Measurements from ENCODE around the gene MAGI2. TPM values are rescaled to one million over a fixed set of nuclear protein-coding genes. Genes with fewer than 3 reads are reported as not detected.

MAGI2 gene
- total RNA-seq, 1 experiment from 2014 or later, result 0.34 TPM

GRCh38 chr7:79414910-79415309 lies 38.6 kb downstream of the MAGI2 start:
- Histone ChIP-seq H3K27me3 (replicated peaks; ENCODE audit: insufficient read depth, low read depth, low read length, poor library complexity) (peaks cover 64% of the 10 kb centered on the region), H3K4me3 (ENCODE audit: low read depth, low read length, poor library complexity, severe bottlenecking) (no peak overlapping the region), H3K9me3 (ENCODE audit: low read depth, low read length, poor library complexity, severe bottlenecking) (no peaks in the 10 kb centered on the region), H3K27ac (ENCODE audit: low read depth, low read length, poor library complexity, severe bottlenecking) (no peak overlapping the region), H3K4me1 (ENCODE audit: insufficient read depth, low read length, poor library complexity, severe bottlenecking) (no peaks in the 10 kb centered on the region), H3K36me3 (ENCODE audit: insufficient read depth, low read length, poor library complexity, severe bottlenecking) (no peaks in the 10 kb centered on the region)
- CTCF ChIA-PET, result no interaction called here
- no peak for TF ChIP-seq EZH2 (IDR thresholded peaks at IDR 0.05; ENCODE audit: borderline replicate concordance, low read depth, low read length, poor library complexity, severe bottlenecking)
- TF ChIP-seq CTCF (conservative IDR thresholded peaks at IDR 0.05; ENCODE audit: low read depth, low read length), result no peak
- POLR2A ChIA-PET (ENCODE audit: low non-redundant PET), result no interaction called here
- intact Hi-C loops (cut with micrococcal nuclease; ENCODE audit: unreplicated experiment), result no loop called here
- DNase-seq (ENCODE audit: low spot score), result no peak
- BruUV-seq (replicated peaks), result no TSS peak

DNA sequence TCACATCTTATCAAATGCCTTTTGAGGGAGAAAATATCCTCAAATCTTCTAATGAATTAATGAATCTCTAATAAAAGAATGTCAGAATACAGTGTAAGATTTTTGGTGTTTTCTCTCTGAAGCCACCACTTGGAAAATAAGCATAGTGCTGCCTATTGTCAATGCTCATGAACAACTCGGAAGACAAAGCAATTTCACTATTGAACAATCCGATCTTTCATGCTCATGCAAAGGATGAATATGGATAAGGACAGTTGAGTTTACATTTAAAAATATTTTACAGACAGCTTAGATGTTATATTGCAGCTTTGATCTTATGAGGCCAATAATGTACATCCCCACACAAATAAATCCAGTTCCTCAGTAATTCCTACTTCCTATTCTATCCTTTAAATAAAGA lies 40.6 kb downstream of the MAGI2 start:
- no TSS peak for BruUV-seq (replicated peaks)
- Histone ChIP-seq H3K27me3 (replicated peaks; ENCODE audit: insufficient read depth, low read depth, low read length, poor library complexity) (peaks cover 56% of the 10 kb centered on the region), H3K36me3 (ENCODE audit: insufficient read depth, low read length, poor library complexity, severe bottlenecking) (no peaks in the 10 kb centered on the region), H3K9me3 (ENCODE audit: low read depth, low read length, poor library complexity, severe bottlenecking) (no peaks in the 10 kb centered on the region), H3K4me3 (ENCODE audit: low read depth, low read length, poor library complexity, severe bottlenecking) (no peak overlapping the region), H3K4me1 (ENCODE audit: insufficient read depth, low read length, poor library complexity, severe bottlenecking) (no peaks in the 10 kb centered on the region), H3K27ac (ENCODE audit: low read depth, low read length, poor library complexity, severe bottlenecking) (no peak overlapping the region)
- ChIA-PET CTCF (no interaction called here), POLR2A (ENCODE audit: low non-redundant PET) (no interaction called here)
- intact Hi-C loops (cut with micrococcal nuclease; ENCODE audit: unreplicated experiment), result no loop called here
- DNase-seq (ENCODE audit: low spot score), result no peak
- TF ChIP-seq CTCF (conservative IDR thresholded peaks at IDR 0.05; ENCODE audit: low read depth, low read length) (no peak), EZH2 (IDR thresholded peaks at IDR 0.05; ENCODE audit: borderline replicate concordance, low read depth, low read length, poor library complexity, severe bottlenecking) (no peak)

- Histone ChIP-seq H3K36me3 (ENCODE audit: insufficient read depth, low read length, poor library complexity, severe bottlenecking) (no peaks in the 10 kb centered on the region), H3K27ac (ENCODE audit: low read depth, low read length, poor library complexity, severe bottlenecking) (no peak overlapping the region), H3K4me1 (ENCODE audit: insufficient read depth, low read length, poor library complexity, severe bottlenecking) (no peaks in the 10 kb centered on the region), H3K27me3 (replicated peaks; ENCODE audit: insufficient read depth, low read depth, low read length, poor library complexity) (peaks cover 51% of the 10 kb centered on the region), H3K4me3 (ENCODE audit: low read depth, low read length, poor library complexity, severe bottlenecking) (no peak overlapping the region), H3K9me3 (ENCODE audit: low read depth, low read length, poor library complexity, severe bottlenecking) (no peaks in the 10 kb centered on the region)
- intact Hi-C loops (cut with micrococcal nuclease; ENCODE audit: unreplicated experiment), result no loop called here
- TF ChIP-seq CTCF (conservative IDR thresholded peaks at IDR 0.05; ENCODE audit: low read depth, low read length), result no peak
- TF ChIP-seq EZH2 (IDR thresholded peaks at IDR 0.05; ENCODE audit: borderline replicate concordance, low read depth, low read length, poor library complexity, severe bottlenecking), result no peak
- no peak for DNase-seq (ENCODE audit: low spot score)
- ChIA-PET POLR2A (ENCODE audit: low non-redundant PET) (no interaction called here), CTCF (no interaction called here)
- no TSS peak for BruUV-seq (replicated peaks)
Observed at GRCh38 chr7:79412438-79412837, 41.0 kb downstream of the MAGI2 start.

Measured in A673 (cell line).